Measurements from ENCODE around the gene CPVL.

GRCh38 chr7:29053105-29053872 lies 93.0 kb downstream of the CPVL start:
- TF ChIP-seq CTCF (IDR thresholded peaks at IDR 0.05) (no peak), POLR2A (IDR thresholded peaks at IDR 0.05) (no peak)

Measured in tibial nerve (tissue), 3 donors.